Skeletal muscle tissue (tissue), 4 donors: Measurements from ENCODE around the gene PRDM15. TPM values are rescaled to one million over a fixed set of nuclear protein-coding genes. Genes with fewer than 3 reads are reported as not detected.

Source experiments
- H3K27ac ChIP-seq: one replicate; pipeline ENCODE4 v1.7.0; 2013; ENCODE audit warnings: mild to moderate bottlenecking, low read depth, low read length, inconsistent platforms
- H3K27me3 ChIP-seq, 3 donors: one replicate each; pipeline ENCODE4 v1.7.0; 2013; ENCODE audit warnings: low read length in 3 of 3; ENCODE audit not compliant: control insufficient read depth in 3 of 3, insufficient read depth in 3 of 3
- H3K36me3 ChIP-seq, 3 donors: one replicate each; pipeline ENCODE4 v1.7.0; 2013; ENCODE audit warnings: low read length in 3 of 3; ENCODE audit not compliant: control insufficient read depth in 3 of 3, insufficient read depth in 3 of 3
- H3K4me1 ChIP-seq, 3 donors: one replicate each; pipeline ENCODE4 v1.7.0; 2013; ENCODE audit warnings: low read length in 3 of 3, mild to moderate bottlenecking in 3 of 3; ENCODE audit not compliant: control insufficient read depth in 3 of 3, insufficient read depth in 3 of 3
- H3K4me3 ChIP-seq, 3 donors: one replicate each; pipeline ENCODE4 v1.7.0; 2013; ENCODE audit warnings: low read length in 3 of 3
- H3K9ac ChIP-seq, 3 donors: one replicate each; pipeline ENCODE4 v1.7.0; 2013; ENCODE audit warnings: low read length in 3 of 3, mild to moderate bottlenecking in 3 of 3, moderate library complexity in 2 of 3, low read depth in 1 of 3
- H3K9me3 ChIP-seq, 3 donors: one replicate each; pipeline ENCODE4 v1.7.0; 2013; ENCODE audit warnings: low read length in 3 of 3; ENCODE audit not compliant: control insufficient read depth in 3 of 3
- total RNA-seq: library from RNA; depleted of rRNA; stranded (reverse); fragments of >200 nt; gene quantifications from one replicate; pipeline ENCODE4 v1.2.3, GENCODE V29; 2014
- donor health status: Osteomylitis.

Gene PRDM15
- total RNA-seq, 1 donor from 2014 or later, result 2.6 TPM

DNA sequence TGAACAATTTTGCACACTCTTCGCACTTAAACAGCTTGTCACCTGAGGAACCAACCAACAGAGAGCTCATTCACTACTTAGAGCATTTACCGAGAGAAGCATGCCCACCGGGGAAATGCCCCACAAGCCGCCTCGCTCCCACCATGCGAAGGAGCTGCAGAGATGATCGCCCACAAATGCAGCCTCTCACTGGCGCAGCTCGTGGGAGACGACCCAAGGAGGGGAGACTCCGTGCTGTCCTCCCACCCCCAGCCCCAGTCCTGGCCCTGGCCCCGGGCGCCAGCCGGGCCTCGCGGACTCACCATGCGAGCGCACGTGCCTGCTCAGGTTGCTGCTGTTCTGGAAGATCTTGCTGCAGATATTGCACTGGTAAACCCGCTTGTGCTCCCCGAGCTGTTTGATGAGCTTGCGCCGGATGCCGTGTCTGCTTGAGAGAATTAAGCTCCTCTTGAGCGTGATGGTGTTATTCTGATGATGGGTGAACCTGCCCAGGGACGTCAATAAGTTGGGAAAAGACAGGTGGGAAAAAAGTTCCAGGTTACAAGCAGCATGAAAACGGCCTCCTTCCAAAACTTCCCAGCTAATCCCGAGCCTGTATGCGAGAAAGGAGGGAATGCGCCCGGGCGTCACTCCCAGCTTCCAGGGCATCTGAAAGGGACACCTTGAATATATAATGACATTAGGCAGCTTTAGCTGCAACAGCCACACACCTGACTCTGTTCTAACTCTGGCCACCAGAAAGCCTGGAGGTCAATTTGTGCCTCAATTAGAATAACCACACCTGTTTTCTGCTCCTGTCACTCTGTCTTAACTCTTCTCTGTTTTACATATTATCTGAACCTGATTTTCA, 42.8 kb downstream of the PRDM15 start:
- peaks cover 0 to 3% (median 2%) of the 10 kb centered on the region in 3 donors for H3K9me3 ChIP-seq
- H3K9ac ChIP-seq, result no peak overlapping the region
- H3K36me3 ChIP-seq, result peaks cover 26 to 34% (median 27%) of the 10 kb centered on the region in 3 donors
- H3K27me3 ChIP-seq, result no peaks in the 10 kb centered on the region
- no peak overlapping the region for H3K27ac ChIP-seq
- no peak overlapping the region for H3K4me3 ChIP-seq
- H3K4me1 ChIP-seq, result no peaks in the 10 kb centered on the region

DNA sequence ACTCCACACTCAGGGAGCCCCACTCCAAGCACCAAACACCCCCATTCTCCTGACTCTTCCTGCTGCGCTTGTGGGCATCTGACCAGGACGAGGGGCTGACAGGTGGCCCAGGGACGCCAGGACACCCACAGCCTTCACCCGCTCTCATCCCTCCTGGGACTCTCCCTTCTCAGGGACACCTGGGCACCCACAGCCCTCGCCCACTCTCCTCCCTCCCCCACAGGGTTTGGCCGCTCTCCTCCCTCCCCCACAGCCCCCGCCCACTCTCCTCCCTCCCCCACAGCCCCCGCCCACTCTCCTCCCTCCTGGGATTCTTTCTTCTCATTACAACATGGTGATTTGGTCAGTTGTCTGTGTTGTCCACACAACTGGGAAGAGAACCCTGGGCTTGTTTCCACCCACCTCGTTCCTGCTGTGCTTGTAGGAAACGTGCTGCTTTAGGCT, 43.4 kb downstream of the PRDM15 start:
- H3K9ac ChIP-seq, result no peak overlapping the region
- peaks cover 26 to 34% (median 27%) of the 10 kb centered on the region in 3 donors for H3K36me3 ChIP-seq
- H3K27ac ChIP-seq, result no peak overlapping the region
- no peaks in the 10 kb centered on the region for H3K9me3 ChIP-seq
- no peak overlapping the region for H3K4me3 ChIP-seq
- no peaks in the 10 kb centered on the region for H3K4me1 ChIP-seq
- no peaks in the 10 kb centered on the region for H3K27me3 ChIP-seq

GRCh38 chr21:41834926-41835663, 44.0 kb downstream of the PRDM15 start:
- Histone ChIP-seq H3K36me3 (peaks cover 26 to 34% (median 27%) of the 10 kb centered on the region in 3 donors), H3K9ac (no peak overlapping the region)

GRCh38 chr21:41834252-41834925, 44.8 kb downstream of the PRDM15 start:
- Histone ChIP-seq H3K4me3 (no peak overlapping the region), H3K9me3 (no peaks in the 10 kb centered on the region), H3K4me1 (no peaks in the 10 kb centered on the region), H3K27me3 (no peaks in the 10 kb centered on the region), H3K27ac (no peak overlapping the region), H3K36me3 (peaks cover 24 to 34% (median 26%) of the 10 kb centered on the region in 3 donors), H3K9ac (no peak overlapping the region)

More at GRCh38 chr21:41834926-41835663, 44.0 kb downstream of the PRDM15 start:
- Histone ChIP-seq H3K4me3 (no peak overlapping the region), H3K27ac (no peak overlapping the region), H3K9me3 (no peaks in the 10 kb centered on the region), H3K4me1 (no peaks in the 10 kb centered on the region), H3K27me3 (no peaks in the 10 kb centered on the region)

- no peak overlapping the region for H3K9ac ChIP-seq
- no peak overlapping the region for H3K27ac ChIP-seq
- H3K9me3 ChIP-seq, result no peaks in the 10 kb centered on the region
- H3K4me3 ChIP-seq, result no peak overlapping the region
- no peaks in the 10 kb centered on the region for H3K4me1 ChIP-seq
- H3K27me3 ChIP-seq, result no peaks in the 10 kb centered on the region
- H3K36me3 ChIP-seq, result peaks cover 20 to 28% (median 21%) of the 10 kb centered on the region in 3 donors
Measured at GRCh38 chr21:41833497-41834115, 45.5 kb downstream of the PRDM15 start.

DNA sequence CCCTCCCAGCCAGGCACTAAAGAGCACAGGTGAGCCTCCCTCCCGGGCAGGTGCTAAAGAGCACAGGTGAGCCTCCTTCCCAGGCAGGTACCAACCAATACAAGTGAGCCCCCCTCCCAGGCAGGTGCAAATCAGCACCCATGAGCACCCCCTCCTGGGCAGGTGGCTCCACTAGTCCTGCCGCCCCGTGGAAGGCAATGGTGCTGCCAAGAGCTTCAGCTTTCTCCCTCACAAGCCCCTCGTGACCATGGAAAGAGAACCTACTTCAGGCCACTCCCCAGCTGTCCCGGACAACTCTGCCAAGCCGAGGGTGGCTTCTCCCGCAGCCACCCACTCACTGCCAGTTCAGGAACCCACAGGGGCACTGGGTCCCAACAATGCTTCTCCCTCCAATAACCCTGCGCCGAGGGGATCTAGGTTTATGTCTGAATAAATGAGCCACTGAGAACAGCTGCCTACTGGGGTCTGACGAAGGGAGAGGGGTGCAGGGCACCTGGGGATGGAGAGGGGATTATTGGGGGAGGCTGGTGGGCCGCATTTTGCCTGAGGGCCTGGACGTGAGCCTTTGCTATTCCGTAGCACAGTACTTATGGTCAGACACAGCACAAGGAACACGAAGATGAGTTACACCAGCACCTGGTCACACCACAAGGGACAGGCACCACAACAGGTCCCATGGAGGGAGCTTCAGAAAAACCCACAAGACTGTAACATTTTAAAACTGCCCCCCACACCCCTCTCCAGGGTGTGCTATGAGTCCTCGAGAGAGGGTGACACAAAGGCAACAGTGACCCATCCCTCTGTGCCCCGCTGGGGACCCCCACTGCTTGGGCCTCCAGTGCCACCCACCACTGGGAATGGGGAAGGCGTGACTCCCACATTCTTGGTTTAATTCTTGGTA, 46.3 kb downstream of the PRDM15 start:
- Histone ChIP-seq H3K4me3 (no peak overlapping the region), H3K9ac (no peak overlapping the region), H3K36me3 (peaks cover 21 to 26% (median 26%) of the 10 kb centered on the region in 3 donors)

DNA sequence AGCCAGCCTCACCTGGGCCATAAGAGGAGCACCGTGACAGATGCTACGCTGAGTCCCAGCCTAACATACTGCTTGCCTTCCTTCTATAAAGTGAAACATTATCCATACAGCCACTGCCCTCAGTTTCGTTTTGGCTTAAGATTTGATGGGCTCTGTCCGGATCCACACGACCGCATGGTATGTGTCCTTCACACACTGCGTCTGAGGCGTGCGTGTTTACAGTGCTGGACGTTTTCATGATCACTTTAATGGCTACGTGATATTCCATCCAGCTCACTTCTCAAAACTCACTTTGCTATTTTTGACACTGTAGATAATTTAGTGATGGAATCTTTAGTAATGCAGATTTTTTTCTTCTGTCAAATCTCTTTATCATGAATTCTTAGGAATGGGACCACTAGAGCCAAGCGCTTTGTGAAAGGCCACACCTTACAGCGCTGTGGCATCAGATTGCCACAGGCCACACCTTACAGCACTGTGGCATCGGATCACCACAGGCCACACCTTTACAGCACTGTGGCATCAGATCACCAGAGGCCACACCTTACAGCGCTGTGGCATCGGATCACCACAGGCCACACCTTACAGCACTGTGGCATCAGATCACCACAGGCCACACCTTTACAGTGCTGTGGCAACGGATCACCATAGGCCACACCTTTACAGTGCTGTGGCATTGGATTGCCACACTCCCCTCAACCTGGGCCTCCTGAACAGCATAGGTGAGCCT, 47.1 kb downstream of the PRDM15 start:
- H3K27ac ChIP-seq, result no peak overlapping the region
- no peaks in the 10 kb centered on the region for H3K9me3 ChIP-seq
- H3K4me3 ChIP-seq, result no peak overlapping the region
- peaks cover 21 to 24% (median 22%) of the 10 kb centered on the region in 3 donors for H3K36me3 ChIP-seq
- H3K27me3 ChIP-seq, result no peaks in the 10 kb centered on the region
- no peaks in the 10 kb centered on the region for H3K4me1 ChIP-seq
- no peak overlapping the region for H3K9ac ChIP-seq

More for the DNA sequence above, 46.3 kb downstream of the PRDM15 start:
- Histone ChIP-seq H3K4me1 (no peaks in the 10 kb centered on the region), H3K27me3 (no peaks in the 10 kb centered on the region), H3K9me3 (no peaks in the 10 kb centered on the region), H3K27ac (no peak overlapping the region)

- Histone ChIP-seq H3K27ac (no peak overlapping the region), H3K4me1 (no peaks in the 10 kb centered on the region), H3K9me3 (no peaks in the 10 kb centered on the region), H3K4me3 (no peak overlapping the region), H3K9ac (no peak overlapping the region), H3K27me3 (no peaks in the 10 kb centered on the region), H3K36me3 (peaks cover 20 to 27% (median 21%) of the 10 kb centered on the region in 3 donors)
Measured at GRCh38 chr21:41831453-41831831, 47.7 kb downstream of the PRDM15 start.
